H9 (cell line): Measurements from ENCODE around the gene SPTY2D1. TPM values are rescaled to one million over a fixed set of nuclear protein-coding genes. Genes with fewer than 3 reads are reported as not detected.

Source experiments
- DNase-seq: peaks from one replicate; pipeline ENCODE4 v3.0.0-alpha.2; 2017
- H2AFZ ChIP-seq: one replicate; pipeline ENCODE4 v1.6.1; 2013; ENCODE audit warnings: mild to moderate bottlenecking, low read length, control low read depth, moderate library complexity
- H2AK5ac ChIP-seq: 2 replicates; pipeline ENCODE4 v1.6.1; 2013; ENCODE audit warnings: low read length, control low read depth, mixed read lengths; ENCODE audit not compliant: insufficient read length
- H2BK120ac ChIP-seq: one replicate; pipeline ENCODE4 v1.6.1; 2013; ENCODE audit warnings: low read depth, mild to moderate bottlenecking, low read length, control low read depth, inconsistent platforms; ENCODE audit not compliant: poor library complexity, severe bottlenecking
- H2BK12ac ChIP-seq: 2 replicates; pipeline ENCODE4 v1.6.1; 2013; ENCODE audit warnings: low read length, control low read depth, mixed read lengths, low read depth; ENCODE audit not compliant: insufficient read length
- H2BK15ac ChIP-seq: 2 replicates; pipeline ENCODE4 v1.6.1; 2013; ENCODE audit warnings: low read depth, low read length, control low read depth
- H2BK20ac ChIP-seq: one replicate; pipeline ENCODE4 v1.6.1; 2013; ENCODE audit warnings: low read depth, mild to moderate bottlenecking, low read length, control low read depth, inconsistent platforms; ENCODE audit not compliant: poor library complexity, severe bottlenecking
- H2BK5ac ChIP-seq: 2 replicates; pipeline ENCODE4 v1.6.1; 2013; ENCODE audit warnings: low read length, control low read depth, mixed read lengths; ENCODE audit not compliant: insufficient read length
- H3K14ac ChIP-seq: 2 replicates; pipeline ENCODE4 v1.6.1; 2013; ENCODE audit warnings: low read length, control low read depth; ENCODE audit not compliant: insufficient read depth
- H3K18ac ChIP-seq: 2 replicates; pipeline ENCODE4 v1.6.1; 2013; ENCODE audit warnings: low read depth, mild to moderate bottlenecking, mixed read lengths, low read length, control low read depth; ENCODE audit not compliant: insufficient read length
- H3K23ac ChIP-seq: 2 replicates; pipeline ENCODE4 v1.6.1; 2013; ENCODE audit warnings: low read length, control low read depth, mixed read lengths, low read depth; ENCODE audit not compliant: insufficient read length
- H3K23me2 ChIP-seq: 2 replicates; pipeline ENCODE4 v1.6.1; 2013; ENCODE audit warnings: low read depth, mild to moderate bottlenecking, mixed read lengths, low read length, control low read depth; ENCODE audit not compliant: insufficient read length, poor library complexity, severe bottlenecking
- H3K27ac ChIP-seq: 2 replicates; pipeline ENCODE4 v1.5.1; 2013; ENCODE audit warnings: low read length, control low read depth, mixed read lengths, low read depth; ENCODE audit not compliant: insufficient read length
- H3K27me3 ChIP-seq: 2 replicates; pipeline ENCODE4 v1.6.1; 2013; ENCODE audit warnings: low read length, control low read depth, inconsistent platforms; ENCODE audit not compliant: insufficient read depth
- H3K4ac ChIP-seq: 2 replicates; pipeline ENCODE4 v1.6.1; 2013; ENCODE audit warnings: low read depth, mild to moderate bottlenecking, control low read depth, inconsistent platforms, low read length, moderate library complexity
- H3K4me1 ChIP-seq: 2 replicates; pipeline ENCODE4 v1.6.1; 2013; ENCODE audit warnings: low read length, control low read depth, inconsistent platforms; ENCODE audit not compliant: insufficient read depth
- H3K4me2 ChIP-seq: 2 replicates; pipeline ENCODE4 v1.6.1; 2013; ENCODE audit warnings: low read length, control low read depth, mixed read lengths; ENCODE audit not compliant: insufficient read length, insufficient read depth
- H3K56ac ChIP-seq: 2 replicates; pipeline ENCODE4 v1.6.1; 2013; ENCODE audit warnings: low read depth, mild to moderate bottlenecking, mixed read lengths, low read length, control low read depth; ENCODE audit not compliant: insufficient read length
- H3K79me1 ChIP-seq: 2 replicates; pipeline ENCODE4 v1.6.1; 2013; ENCODE audit warnings: low read depth, mild to moderate bottlenecking, moderate library complexity, low read length, control low read depth, inconsistent platforms; ENCODE audit not compliant: insufficient read depth, poor library complexity, severe bottlenecking
- H3K79me2 ChIP-seq: 2 replicates; pipeline ENCODE4 v1.6.1; 2013; ENCODE audit warnings: low read length, control low read depth, inconsistent platforms; ENCODE audit not compliant: insufficient read depth
- H3K9ac ChIP-seq: 2 replicates; pipeline ENCODE4 v1.6.1; 2013; ENCODE audit warnings: low read length, control low read depth, mixed read lengths; ENCODE audit not compliant: insufficient read length; ENCODE audit errors: extremely low read depth
- H3K9me3 ChIP-seq: one replicate; pipeline ENCODE4 v1.6.1; 2013; ENCODE audit warnings: low read depth, low read length, inconsistent platforms; ENCODE audit not compliant: control insufficient read depth
- H3T11ph ChIP-seq: one replicate; pipeline ENCODE4 v1.6.1; 2013; ENCODE audit warnings: mild to moderate bottlenecking, low read length, control low read depth, inconsistent platforms
- H4K20me1 ChIP-seq: one replicate; pipeline ENCODE4 v1.6.1; 2013; ENCODE audit not compliant: control insufficient read depth, insufficient read length, insufficient read depth
- H4K5ac ChIP-seq: 2 replicates; pipeline ENCODE4 v1.6.1; 2013; ENCODE audit warnings: low read depth, mild to moderate bottlenecking, mixed read lengths, low read length, control low read depth; ENCODE audit not compliant: insufficient read length
- H4K8ac ChIP-seq: replicated peaks from 2 replicates; pipeline ENCODE4 v1.6.1; 2013; ENCODE audit warnings: low read length, control low read depth, mixed read lengths, low read depth; ENCODE audit not compliant: insufficient read length
- H4K91ac ChIP-seq: 2 replicates; pipeline ENCODE4 v1.6.1; 2013; ENCODE audit warnings: low read depth, mild to moderate bottlenecking, moderate library complexity, mixed read lengths, low read length, control low read depth; ENCODE audit not compliant: insufficient read length
- H3K27ac Mint-ChIP-seq, 3 experiments: 2 replicates in 2 of 3; 3 replicates in 1 of 3; pipeline ENCODE4 v1.8.0; 2020 to 2021; ENCODE audit warnings: mixed read lengths in 3 of 3, mild to moderate bottlenecking in 1 of 3, moderate library complexity in 1 of 3
- H3K27me3 Mint-ChIP-seq: 2 replicates; pipeline ENCODE4 v1.8.0; 2021; ENCODE audit warnings: low read depth, mild to moderate bottlenecking, moderate library complexity, mixed read lengths
- H3K36me3 Mint-ChIP-seq, 3 experiments: 2 replicates in 2 of 3; 3 replicates in 1 of 3; pipeline ENCODE4 v1.8.0; 2020 to 2021; ENCODE audit warnings: low read depth in 3 of 3, mixed read lengths in 3 of 3; ENCODE audit not compliant: insufficient read depth in 1 of 3
- H3K4me1 Mint-ChIP-seq, 2 experiments: 2 replicates each; pipeline ENCODE4 v1.8.0; 2020; ENCODE audit warnings: mixed read lengths in 2 of 2
- H3K4me3 Mint-ChIP-seq, 2 experiments: 2 replicates in 1 of 2; 3 replicates in 1 of 2; pipeline ENCODE4 v1.8.0; 2020 to 2021; ENCODE audit warnings: mild to moderate bottlenecking in 2 of 2, mixed read lengths in 2 of 2, moderate library complexity in 1 of 2
- H3K9me3 Mint-ChIP-seq, 2 experiments: 2 replicates in 1 of 2; 3 replicates in 1 of 2; pipeline ENCODE4 v1.8.0; 2020; ENCODE audit warnings: mild to moderate bottlenecking in 2 of 2, mixed read lengths in 2 of 2, moderate library complexity in 1 of 2
- WGBS: extraction: QIAGEN DNeasy Blood & Tissue Kit; methylation state at CpG from one replicate; pipeline ENCODE4 v1.1.7; 2013; ENCODE audit warnings: missing lambda C conversion rate, low lambda C conversion rate, mixed read lengths; ENCODE audit not compliant: insufficient read length; ENCODE audit errors: extremely low coverage; 5-methylcytosine and 5-hydroxymethylcytosine counted together
- total RNA-seq: library from RNA; stranded (reverse); gene quantifications from 2 replicates; pipeline ENCODE4 v1.2.1, GENCODE V29; 2021
- TF ChIP-seq, protein P1 (sequence below): fragments of 200-600 bp; sonication (generic); conservative IDR thresholded peaks from 3 replicates; pipeline ENCODE4 v1.8.0; 2021; ENCODE audit warnings: antibody characterized with exemption, mild to moderate bottlenecking

The SPTY2D1 gene
- total RNA-seq, 1 experiment from 2014 or later, result 15.9 TPM

GRCh38 chr11:18624161-18624560 lies 10.0 kb downstream of the SPTY2D1 start:
- no peak overlapping the region for H2BK120ac ChIP-seq
- no peak overlapping the region for H3K14ac ChIP-seq
- H3K36me3 Mint-ChIP-seq, result peaks cover 0 to 6% (median 4%) of the 10 kb centered on the region in 3 experiments; a peak in 2 of 7 replicates
- no peak overlapping the region for H3K4ac ChIP-seq
- H3K4me3 Mint-ChIP-seq, result no peak overlapping the region
- H3K27me3 Mint-ChIP-seq, result no peaks in the 10 kb centered on the region
- H2BK5ac ChIP-seq, result no peak overlapping the region
- no peak overlapping the region for H2BK15ac ChIP-seq
- H3K27ac ChIP-seq, result no peak overlapping the region
- H3K23ac ChIP-seq, result no peak overlapping the region
- no peak overlapping the region for H2AK5ac ChIP-seq
- peaks cover 12% of the 10 kb centered on the region for H3K79me1 ChIP-seq
- H4K8ac ChIP-seq, result no peak overlapping the region
- no peak overlapping the region for H3K4me2 ChIP-seq
- no peak overlapping the region for H3T11ph ChIP-seq
- TF ChIP-seq, protein P1, sequence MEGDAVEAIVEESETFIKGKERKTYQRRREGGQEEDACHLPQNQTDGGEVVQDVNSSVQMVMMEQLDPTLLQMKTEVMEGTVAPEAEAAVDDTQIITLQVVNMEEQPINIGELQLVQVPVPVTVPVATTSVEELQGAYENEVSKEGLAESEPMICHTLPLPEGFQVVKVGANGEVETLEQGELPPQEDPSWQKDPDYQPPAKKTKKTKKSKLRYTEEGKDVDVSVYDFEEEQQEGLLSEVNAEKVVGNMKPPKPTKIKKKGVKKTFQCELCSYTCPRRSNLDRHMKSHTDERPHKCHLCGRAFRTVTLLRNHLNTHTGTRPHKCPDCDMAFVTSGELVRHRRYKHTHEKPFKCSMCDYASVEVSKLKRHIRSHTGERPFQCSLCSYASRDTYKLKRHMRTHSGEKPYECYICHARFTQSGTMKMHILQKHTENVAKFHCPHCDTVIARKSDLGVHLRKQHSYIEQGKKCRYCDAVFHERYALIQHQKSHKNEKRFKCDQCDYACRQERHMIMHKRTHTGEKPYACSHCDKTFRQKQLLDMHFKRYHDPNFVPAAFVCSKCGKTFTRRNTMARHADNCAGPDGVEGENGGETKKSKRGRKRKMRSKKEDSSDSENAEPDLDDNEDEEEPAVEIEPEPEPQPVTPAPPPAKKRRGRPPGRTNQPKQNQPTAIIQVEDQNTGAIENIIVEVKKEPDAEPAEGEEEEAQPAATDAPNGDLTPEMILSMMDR, result no peak
- no peak overlapping the region for H3K56ac ChIP-seq
- H2AFZ ChIP-seq, result no peak overlapping the region
- H4K91ac ChIP-seq, result no peak overlapping the region
- H4K5ac ChIP-seq, result no peak overlapping the region
- H3K9me3 Mint-ChIP-seq, result peaks cover 3% of the 10 kb centered on the region in 2 experiments; a peak in 2 of 5 replicates
- no peaks in the 10 kb centered on the region for H3K4me1 ChIP-seq
- H3K79me2 ChIP-seq, result peaks cover 14% of the 10 kb centered on the region; the same call in 1 of the 2 replicates
- no peak overlapping the region for H2BK20ac ChIP-seq
- H3K27me3 ChIP-seq, result no peaks in the 10 kb centered on the region
- H3K4me1 Mint-ChIP-seq, result no peaks in the 10 kb centered on the region; a peak in 1 of 4 replicates
- no peak overlapping the region for H3K9ac ChIP-seq
- WGBS, result no CpG with 5 or more reads among the region's 1 CpG
- no peaks in the 10 kb centered on the region for H4K20me1 ChIP-seq
- H3K18ac ChIP-seq, result no peak overlapping the region
- no peaks in the 10 kb centered on the region for H3K9me3 ChIP-seq
- no peak for DNase-seq
- no peak overlapping the region for H3K27ac Mint-ChIP-seq
- no peaks in the 10 kb centered on the region for H3K23me2 ChIP-seq
- no peak overlapping the region for H2BK12ac ChIP-seq
